Activated CD4-positive, CD25-positive, alpha-beta regulatory T cell treated with anti-CD3 and anti-CD28 coated beads, Interleukin-2, amount 50 U/mL, for 16 hours (primary cell): ENCODE results near the gene UNKL.

Source experiments
- DNase-seq: peaks from one replicate; pipeline ENCODE4 v3.0.0-alpha.2; 2020; ENCODE audit warnings: low read depth, low spot score

The UNKL gene, protein sequence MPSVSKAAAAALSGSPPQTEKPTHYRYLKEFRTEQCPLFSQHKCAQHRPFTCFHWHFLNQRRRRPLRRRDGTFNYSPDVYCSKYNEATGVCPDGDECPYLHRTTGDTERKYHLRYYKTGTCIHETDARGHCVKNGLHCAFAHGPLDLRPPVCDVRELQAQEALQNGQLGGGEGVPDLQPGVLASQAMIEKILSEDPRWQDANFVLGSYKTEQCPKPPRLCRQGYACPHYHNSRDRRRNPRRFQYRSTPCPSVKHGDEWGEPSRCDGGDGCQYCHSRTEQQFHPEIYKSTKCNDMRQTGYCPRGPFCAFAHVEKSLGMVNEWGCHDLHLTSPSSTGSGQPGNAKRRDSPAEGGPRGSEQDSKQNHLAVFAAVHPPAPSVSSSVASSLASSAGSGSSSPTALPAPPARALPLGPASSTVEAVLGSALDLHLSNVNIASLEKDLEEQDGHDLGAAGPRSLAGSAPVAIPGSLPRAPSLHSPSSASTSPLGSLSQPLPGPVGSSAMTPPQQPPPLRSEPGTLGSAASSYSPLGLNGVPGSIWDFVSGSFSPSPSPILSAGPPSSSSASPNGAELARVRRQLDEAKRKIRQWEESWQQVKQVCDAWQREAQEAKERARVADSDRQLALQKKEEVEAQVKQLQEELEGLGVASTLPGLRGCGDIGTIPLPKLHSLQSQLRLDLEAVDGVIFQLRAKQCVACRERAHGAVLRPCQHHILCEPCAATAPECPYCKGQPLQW

DNA sequence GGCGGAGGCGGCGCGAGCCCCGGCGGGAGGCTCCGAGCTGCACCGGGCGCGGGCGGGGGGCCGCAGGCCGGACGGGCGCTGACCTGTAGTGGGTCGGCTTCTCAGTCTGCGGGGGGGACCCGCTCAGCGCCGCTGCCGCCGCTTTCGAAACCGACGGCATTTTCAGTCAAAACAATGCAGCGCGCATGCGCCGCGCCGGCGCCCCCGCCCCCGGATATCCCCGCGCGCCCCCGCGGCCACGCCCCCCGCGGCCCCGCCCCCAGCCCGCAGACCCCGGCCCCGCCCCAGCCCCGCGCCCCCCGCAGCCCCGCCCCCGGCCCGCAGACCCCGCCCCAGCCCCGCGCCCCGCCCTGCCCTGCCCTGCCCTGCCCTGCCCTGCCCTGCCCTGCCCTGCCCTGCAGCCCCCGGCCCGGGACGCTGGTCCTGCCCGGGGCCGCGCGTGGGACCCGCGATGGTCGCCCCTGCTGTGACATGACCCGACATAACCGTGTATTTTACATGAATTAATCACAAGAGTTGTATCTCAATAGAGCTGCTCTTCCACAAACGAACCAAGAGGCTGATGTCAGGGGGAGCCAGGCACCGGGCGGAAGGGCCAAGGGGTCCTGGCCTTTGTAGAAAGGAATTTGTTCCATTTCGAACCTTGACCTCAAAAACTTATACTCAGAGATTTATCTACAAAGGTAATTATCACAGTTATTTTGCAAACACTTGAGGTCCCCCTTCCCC is at the start of gene UNKL:
TSS of gene UNKL (minus strand) at position 173 of the 729 bp plus-strand sequence. CDS start at position 160, 13 bp downstream.
- DNase-seq: peak; percentile 56

- no peak for DNase-seq
These were observed 46.6 kb upstream of the UNKL start for GRCh38 chr16:1461146-1461545.

DNA sequence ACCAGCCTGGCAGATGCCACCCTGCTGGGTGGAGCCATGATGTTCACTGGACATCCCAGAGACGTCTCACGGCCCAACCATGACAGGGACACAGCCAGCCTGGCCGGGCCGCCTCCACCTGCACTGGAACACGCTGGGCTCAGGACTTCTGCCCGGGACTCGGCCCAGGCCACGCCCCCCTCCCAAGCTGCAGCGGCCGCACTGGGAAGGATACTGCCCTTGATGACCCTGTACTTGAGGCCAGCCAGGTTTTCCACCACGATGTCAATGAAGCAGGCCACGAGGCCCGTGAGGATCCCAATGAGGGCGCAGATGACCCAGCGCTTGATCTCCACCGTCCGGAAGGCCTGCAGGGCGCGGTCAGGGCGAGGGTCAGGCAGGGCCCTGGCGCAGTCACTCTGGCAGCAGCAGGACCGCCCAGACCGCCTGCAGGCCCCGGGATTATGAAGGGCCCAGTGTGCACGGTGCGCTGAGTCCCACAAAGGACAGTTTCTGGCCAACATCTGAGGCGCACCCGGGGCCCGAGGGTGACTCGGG is 46.2 kb upstream of the UNKL start:
- no peak for DNase-seq

DNA sequence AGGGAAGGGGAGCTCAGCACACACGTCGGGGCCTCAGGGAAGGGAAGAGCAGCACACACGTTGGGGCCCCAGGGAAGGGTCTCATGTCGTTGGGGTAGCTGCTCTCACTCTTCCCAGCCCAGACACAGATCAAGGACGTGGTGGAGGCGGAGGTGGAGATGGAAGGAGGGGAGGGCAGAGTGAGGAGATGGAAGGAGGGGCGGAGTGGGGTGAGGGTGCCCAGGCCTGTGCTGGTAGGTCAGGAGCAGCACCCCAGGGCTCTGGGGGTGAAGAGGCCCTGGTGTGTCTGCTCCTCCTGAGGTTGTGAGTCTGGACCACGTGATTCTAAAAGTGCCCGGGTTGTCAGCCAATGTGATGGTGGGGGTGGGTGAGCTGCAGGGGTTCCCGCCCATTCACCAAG is 45.5 kb upstream of the UNKL start:
- DNase-seq: no peak

DNA sequence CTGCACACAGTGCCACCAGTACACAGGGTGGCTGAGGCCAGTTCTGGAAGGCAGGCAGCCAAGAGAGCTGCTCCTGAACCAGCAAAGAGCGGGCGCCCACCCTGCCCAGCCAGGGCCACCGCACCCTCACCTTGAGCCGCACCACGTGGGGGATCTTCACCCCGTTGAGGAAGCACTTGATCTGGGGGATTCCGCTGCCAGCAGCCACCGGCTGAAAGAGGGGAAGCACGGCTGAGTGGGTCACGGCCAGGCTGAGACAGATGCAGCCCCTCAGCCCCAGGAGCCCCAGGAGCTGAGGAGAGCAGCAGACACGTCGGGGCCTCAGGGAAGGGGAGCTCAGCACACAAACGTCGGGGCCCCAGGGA is 44.5 kb upstream of the UNKL start:
- no peak for DNase-seq

DNA sequence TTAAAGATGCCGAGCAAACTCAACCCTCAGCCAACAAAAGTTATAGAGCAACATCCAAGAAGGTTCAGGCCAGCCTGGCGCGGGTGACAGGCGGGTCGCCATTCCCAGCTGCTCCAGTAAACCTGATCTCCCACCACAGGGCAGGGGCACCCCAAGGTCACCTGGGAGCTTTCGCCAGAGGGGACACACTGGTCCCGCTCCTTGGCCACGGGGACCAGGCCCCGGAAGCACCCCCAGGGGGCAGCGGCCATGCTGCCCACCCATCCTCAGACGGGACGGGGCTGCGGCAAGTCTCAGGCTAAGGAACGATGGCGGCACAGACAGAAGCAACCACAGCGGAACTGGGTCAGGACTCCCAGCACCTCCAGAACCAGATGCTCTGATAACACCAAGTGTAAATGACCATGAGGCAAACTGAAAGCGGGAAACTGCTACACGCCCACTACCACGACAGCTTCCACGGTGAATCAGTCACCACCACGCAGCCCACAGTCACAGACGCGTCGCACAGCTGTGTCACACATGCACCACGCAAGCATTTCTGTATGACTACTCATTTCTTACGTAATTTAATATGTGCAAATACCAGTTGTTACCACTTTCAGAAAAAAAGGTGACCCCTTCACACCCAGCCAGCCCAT is 44.0 kb upstream of the UNKL start:
- no peak for DNase-seq

GRCh38 chr16:1457489-1458245 is 43.2 kb upstream of the UNKL start:
- no peak for DNase-seq

DNA sequence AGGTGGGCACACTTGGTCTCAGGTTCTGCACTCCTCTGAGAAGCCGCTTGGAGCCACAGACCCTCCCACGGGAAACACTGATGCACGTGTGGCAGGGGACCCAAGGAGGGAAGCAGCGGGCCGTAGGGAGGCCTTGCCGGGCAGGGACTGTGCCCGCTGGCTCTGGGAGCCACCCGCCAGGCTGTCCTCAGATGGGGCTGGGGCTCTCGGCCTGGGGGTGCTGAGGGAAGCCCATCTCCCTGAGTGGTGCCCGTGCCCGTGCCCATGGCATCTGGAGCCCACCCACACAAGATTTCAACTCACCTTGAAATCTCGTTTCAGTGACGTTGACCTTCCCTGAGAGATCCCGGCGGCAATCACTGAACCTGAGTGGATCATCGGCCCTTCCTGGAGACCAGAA is 42.4 kb upstream of the UNKL start:
- DNase-seq: no peak

GRCh38 chr16:1455190-1456171 is 41.0 kb upstream of the UNKL start:
- no peak for DNase-seq

- DNase-seq: no peak
These were observed 40.1 kb upstream of the UNKL start for GRCh38 chr16:1454561-1454960.

DNA sequence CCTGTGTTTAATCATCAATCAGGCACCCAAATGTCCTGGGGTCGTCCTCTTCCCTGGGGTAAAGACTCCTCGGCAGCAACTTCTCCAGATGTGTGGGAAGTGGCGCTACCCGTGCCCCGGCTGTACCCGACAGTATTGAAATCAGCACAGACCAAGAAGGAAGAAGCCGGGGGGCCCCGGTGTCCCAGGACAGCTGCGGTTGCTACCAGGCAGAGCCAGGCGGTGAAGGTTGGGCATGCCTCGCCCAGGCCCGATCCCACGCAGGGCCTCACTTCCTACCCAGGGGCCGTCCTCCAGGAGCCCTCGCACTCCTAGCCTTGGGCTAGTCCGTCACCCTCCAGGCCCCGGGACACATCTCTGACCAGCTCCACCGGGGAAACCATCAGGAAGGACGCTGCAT is 38.8 kb upstream of the UNKL start:
- DNase-seq: no peak

- no peak for DNase-seq
These were observed 38.0 kb upstream of the UNKL start for GRCh38 chr16:1452530-1452929.

DNA sequence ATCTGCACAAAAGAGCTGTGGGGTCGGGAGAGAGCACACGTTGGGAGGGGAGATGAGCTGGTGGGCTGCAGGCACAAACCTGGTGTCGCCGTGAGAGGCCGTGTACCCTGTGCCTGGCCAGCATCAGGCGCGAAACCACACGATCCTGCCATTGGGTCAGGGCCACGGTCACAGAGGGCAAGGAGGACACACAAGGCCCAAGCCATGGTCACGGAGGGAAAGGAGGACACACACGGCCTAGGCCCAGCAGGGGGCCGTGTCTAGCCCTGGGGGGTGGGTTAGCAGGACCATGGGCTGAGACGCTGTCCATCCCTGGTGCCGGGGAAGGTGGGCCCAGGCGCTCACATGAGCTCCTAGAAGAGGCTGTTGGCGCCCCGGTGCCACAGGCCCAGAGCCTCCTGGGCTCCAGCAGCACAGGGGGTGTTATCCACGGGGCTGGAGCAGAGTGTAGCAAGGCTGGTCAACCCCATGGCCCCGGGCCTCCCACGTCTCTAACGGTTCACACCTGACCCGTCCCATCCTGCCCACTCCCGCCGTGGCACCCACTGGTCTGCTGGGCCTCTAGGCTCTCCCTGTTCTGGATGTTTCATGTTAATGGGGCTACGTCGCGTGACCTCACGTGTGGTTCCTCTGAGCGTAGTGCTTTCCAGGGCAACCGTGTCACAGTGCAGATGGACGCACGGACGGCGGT is 37.3 kb upstream of the UNKL start:
- no peak for DNase-seq

DNA sequence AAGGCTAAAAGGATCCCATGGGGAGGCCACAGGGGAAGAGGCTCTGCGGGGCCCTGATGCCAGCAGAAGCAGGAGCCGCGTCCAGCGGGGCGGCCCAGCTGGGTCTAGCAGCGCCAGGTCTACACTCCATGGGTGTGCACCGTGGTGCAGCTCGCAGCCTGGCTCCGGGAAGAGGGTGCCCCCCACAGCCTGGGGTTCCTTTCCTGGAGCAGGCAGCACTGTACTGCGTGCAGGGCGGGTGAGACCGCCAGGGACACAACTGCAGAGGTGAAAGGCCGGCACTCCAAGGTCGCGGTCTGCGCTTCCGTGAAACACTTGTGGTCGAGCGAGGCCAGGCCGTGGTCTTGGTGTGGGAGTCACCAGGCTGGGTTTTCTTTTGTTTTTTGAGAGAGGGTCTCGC is 36.3 kb upstream of the UNKL start:
- no peak for DNase-seq

GRCh38 chr16:1450218-1450617 is 35.7 kb upstream of the UNKL start:
- no peak for DNase-seq

- DNase-seq: no peak
These were observed 34.8 kb upstream of the UNKL start for GRCh38 chr16:1449201-1449788.

DNA sequence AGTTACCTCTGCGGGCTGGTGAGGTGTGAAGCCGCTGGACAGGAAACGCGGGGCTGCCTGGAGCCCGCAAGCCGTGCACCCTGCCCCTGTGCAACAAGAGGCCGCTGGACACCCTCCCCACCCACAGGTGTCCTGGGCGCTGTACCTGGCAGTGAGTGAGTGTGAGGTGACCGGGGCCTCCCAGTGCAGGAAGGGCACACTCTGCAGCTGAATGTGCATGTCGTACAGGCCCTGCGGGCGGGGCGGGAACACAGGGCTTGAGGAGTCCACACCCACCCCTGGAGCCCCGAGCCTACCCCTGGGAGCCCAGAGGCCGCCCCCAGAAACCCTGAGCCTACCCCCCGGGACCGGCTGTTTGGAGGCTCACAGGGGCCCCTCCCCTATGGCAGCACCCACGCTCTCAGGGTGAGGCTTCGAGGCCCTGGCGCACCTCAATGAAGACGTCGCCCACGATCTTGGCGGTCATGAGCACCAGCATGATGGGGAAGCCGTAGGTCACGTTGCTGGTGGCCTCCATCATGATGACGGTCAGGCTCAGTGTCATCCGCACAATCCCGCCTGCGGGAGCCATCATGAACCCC is 34.1 kb upstream of the UNKL start:
- no peak for DNase-seq

DNA sequence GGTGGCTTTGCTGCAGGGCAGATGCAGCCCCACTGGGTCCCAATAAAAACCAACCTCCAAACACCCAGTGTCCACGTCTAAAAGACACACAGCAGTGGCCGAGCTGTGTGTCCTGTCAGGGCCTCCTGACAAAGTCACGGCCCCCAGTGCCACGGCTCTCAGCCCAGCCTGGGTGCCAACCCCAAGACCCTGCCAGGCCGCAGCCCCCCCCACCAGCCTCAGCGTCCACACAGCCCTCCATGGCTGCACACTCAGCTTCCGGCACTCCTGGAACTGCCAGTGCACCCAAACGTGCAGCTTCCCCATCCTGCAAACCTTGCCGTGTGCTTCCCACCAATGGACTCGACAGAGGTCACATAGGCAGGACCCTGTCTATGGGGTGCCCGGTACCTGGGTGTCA is 33.5 kb upstream of the UNKL start:
- DNase-seq: no peak
